NAMALWA (cell line): ENCODE data around the gene TFIP11.
"Not testable (repeated sequence)": the region's sequence is repeated elsewhere in the genome, so short reads cannot be mapped to it uniquely, and the experiment has no call there.

Experiments used
- DNase-seq: peaks from one replicate; pipeline ENCODE4 v3.0.0-alpha.2; 2015; ENCODE audit warnings: low spot score

The TFIP11 gene

GRCh38 chr22:26541167-26541819 is 29.0 kb upstream of the TFIP11 start:
- no peak for DNase-seq

GRCh38 chr22:26540119-26540518 is 27.8 kb upstream of the TFIP11 start:
- no peak for DNase-seq

GRCh38 chr22:26536762-26537134 is 24.5 kb upstream of the TFIP11 start:
- no peak for DNase-seq

GRCh38 chr22:26536056-26536761 is 23.9 kb upstream of the TFIP11 start:
- DNase-seq: peak; percentile 81

- DNase-seq: peak; percentile 95
Observed at GRCh38 chr22:26535603-26535908, 23.3 kb upstream of the TFIP11 start.

GRCh38 chr22:26534874-26535602 is 22.8 kb upstream of the TFIP11 start:
- DNase-seq: peak; percentile 92

- DNase-seq: peak; percentile 65
Observed at GRCh38 chr22:26534171-26534855, 22.0 kb upstream of the TFIP11 start.

GRCh38 chr22:26529345-26529744 is 17.1 kb upstream of the TFIP11 start:
- no peak for DNase-seq

- DNase-seq: not testable (repeated sequence)
Observed at GRCh38 chr22:26528518-26528917, 16.2 kb upstream of the TFIP11 start.

- no peak for DNase-seq
Observed at GRCh38 chr22:26527574-26528465, 15.5 kb upstream of the TFIP11 start.

GRCh38 chr22:26527167-26527566 is 14.9 kb upstream of the TFIP11 start:
- DNase-seq: no peak

GRCh38 chr22:26525946-26526564 is 13.8 kb upstream of the TFIP11 start:
- no peak for DNase-seq

GRCh38 chr22:26524870-26525269 is 12.6 kb upstream of the TFIP11 start:
- no peak for DNase-seq

- no peak for DNase-seq
Observed at GRCh38 chr22:26522592-26522991, 10.3 kb upstream of the TFIP11 start.

- no peak for DNase-seq
Observed at GRCh38 chr22:26522012-26522411, 9.7 kb upstream of the TFIP11 start.

GRCh38 chr22:26517429-26517828 is 5.2 kb upstream of the TFIP11 start:
- no peak for DNase-seq

- DNase-seq: peak; percentile 25
Observed at GRCh38 chr22:26516503-26516902, 4.2 kb upstream of the TFIP11 start.

- no peak for DNase-seq
Observed at GRCh38 chr22:26515931-26516330, 3.7 kb upstream of the TFIP11 start.

GRCh38 chr22:26514419-26515161 is 2.3 kb upstream of the TFIP11 start:
- no peak for DNase-seq

GRCh38 chr22:26513838-26514237 is 1.6 kb upstream of the TFIP11 start:
- no peak for DNase-seq

- DNase-seq: no peak
Observed at GRCh38 chr22:26508148-26508547, 4.1 kb downstream of the TFIP11 start.
